Lower lobe of right lung (tissue), 2 donors: ENCODE measurements around the gene MRPS27. TPM values are rescaled to one million over a fixed set of nuclear protein-coding genes. Genes with fewer than 3 reads are reported as not detected.

Source experiments
- ATAC-seq, 2 donors: fragments of 200-7000 bp; cut with Tn5 transposase; one replicate each; pipeline ENCODE4 v1.9.1; 2020 to 2022; ENCODE audit warnings: mild to moderate bottlenecking in 2 of 2, moderate library complexity in 2 of 2
- DNase-seq: peaks from one replicate; pipeline ENCODE4 v3.0.0-alpha.2; 2020
- H3K27ac ChIP-seq: fragments of 200-600 bp; one replicate; pipeline ENCODE4 v1.8.0; 2022
- H3K27me3 ChIP-seq: fragments of 200-600 bp; one replicate; pipeline ENCODE4 v1.8.0; 2022; ENCODE audit warnings: low read depth
- H3K36me3 ChIP-seq: fragments of 200-600 bp; one replicate; pipeline ENCODE4 v1.8.0; 2022; ENCODE audit warnings: mild to moderate bottlenecking
- H3K4me1 ChIP-seq: fragments of 200-600 bp; one replicate; pipeline ENCODE4 v1.8.0; 2022
- H3K4me3 ChIP-seq: fragments of 200-600 bp; one replicate; pipeline ENCODE4 v1.8.0; 2022; ENCODE audit warnings: mild to moderate bottlenecking
- H3K9me3 ChIP-seq: fragments of 200-600 bp; one replicate; pipeline ENCODE4 v1.8.0; 2022
- intact Hi-C: fragments of 100-400 bp; cut with DNase I; formaldehyde crosslinking; loops from one replicate; pipeline ENCODE4 v1.11.0; 2022
- total RNA-seq: library from RNA; stranded (reverse); fragmentation: NEBNext Ultra II Directional; extraction: Animal tissue kit (Norgen Biotek cat#: 25700); gene quantifications from one replicate; pipeline ENCODE4 v1.2.1, GENCODE V29; 2021
- TF ChIP-seq, protein P1 (sequence below): fragments of 200-600 bp; IDR thresholded peaks from one replicate; pipeline ENCODE4 v1.8.0; 2022; ENCODE audit warnings: antibody characterized with exemption, mild to moderate bottlenecking
- donor health status: DM: no; HTN: yes; CAD: no; lungs with severe emphysema.

Gene MRPS27
- total RNA-seq, 1 donor from 2014 or later: 35.1 TPM

DNA sequence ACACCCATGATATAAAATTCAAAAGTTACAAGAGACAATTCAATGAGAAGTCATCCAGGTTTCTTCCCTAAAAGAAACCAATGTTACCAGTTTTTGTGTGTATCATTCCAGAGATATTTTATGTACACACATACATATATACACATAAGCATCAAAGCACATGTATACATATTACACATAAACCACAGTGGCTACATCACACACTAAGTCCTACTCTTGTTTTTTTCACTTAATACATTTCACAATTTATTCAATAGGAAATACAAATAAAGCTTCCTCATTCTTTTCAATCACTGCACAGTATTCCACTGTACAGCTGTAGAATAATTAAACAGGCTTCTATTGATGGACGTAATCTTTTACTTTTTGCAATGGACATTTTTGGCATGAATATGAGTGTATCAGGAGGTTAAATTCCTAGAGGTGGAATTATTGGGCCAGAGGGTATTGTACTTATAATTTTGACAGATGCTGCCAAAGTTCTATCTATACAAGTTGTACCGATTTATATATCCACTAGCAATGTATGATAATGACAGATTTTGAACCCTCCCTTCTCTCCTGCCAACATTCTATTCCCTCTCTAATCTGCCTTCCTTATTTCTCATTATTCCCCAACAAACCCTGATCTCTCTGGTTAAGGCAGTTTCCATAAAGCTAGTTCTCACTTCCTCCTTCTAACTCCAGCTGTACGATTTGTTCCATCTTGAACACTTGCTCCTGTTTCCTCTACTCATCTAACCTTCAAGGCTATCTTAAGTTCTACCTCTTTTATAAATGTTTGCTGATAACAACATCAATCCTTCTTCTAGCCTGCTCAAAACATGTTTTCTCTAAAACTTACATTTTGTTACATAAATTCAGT, 35.2 kb downstream of the MRPS27 start:
- DNase-seq (no peak), ATAC-seq (no peak)
- peaks cover 12% of the 10 kb centered on the region for H3K36me3 ChIP-seq
- no peaks in the 10 kb centered on the region for H3K9me3 ChIP-seq
- no peak overlapping the region for H3K27ac ChIP-seq
- intact Hi-C loops: no loop called here
- no peak overlapping the region for H3K4me3 ChIP-seq
- TF ChIP-seq, protein P1, sequence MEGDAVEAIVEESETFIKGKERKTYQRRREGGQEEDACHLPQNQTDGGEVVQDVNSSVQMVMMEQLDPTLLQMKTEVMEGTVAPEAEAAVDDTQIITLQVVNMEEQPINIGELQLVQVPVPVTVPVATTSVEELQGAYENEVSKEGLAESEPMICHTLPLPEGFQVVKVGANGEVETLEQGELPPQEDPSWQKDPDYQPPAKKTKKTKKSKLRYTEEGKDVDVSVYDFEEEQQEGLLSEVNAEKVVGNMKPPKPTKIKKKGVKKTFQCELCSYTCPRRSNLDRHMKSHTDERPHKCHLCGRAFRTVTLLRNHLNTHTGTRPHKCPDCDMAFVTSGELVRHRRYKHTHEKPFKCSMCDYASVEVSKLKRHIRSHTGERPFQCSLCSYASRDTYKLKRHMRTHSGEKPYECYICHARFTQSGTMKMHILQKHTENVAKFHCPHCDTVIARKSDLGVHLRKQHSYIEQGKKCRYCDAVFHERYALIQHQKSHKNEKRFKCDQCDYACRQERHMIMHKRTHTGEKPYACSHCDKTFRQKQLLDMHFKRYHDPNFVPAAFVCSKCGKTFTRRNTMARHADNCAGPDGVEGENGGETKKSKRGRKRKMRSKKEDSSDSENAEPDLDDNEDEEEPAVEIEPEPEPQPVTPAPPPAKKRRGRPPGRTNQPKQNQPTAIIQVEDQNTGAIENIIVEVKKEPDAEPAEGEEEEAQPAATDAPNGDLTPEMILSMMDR: no peak
- peaks cover 27% of the 10 kb centered on the region for H3K4me1 ChIP-seq
- no peaks in the 10 kb centered on the region for H3K27me3 ChIP-seq

GRCh38 chr5:72283358-72283757, 36.7 kb downstream of the MRPS27 start:
- H3K9me3 ChIP-seq: no peaks in the 10 kb centered on the region
- ATAC-seq (no peak), DNase-seq (no peak)
- H3K27me3 ChIP-seq: no peaks in the 10 kb centered on the region
- peaks cover 27% of the 10 kb centered on the region for H3K4me1 ChIP-seq
- no peak overlapping the region for H3K4me3 ChIP-seq
- intact Hi-C loops: no loop called here
- TF ChIP-seq, protein P1: no peak
- H3K36me3 ChIP-seq: peaks cover 8% of the 10 kb centered on the region
- H3K27ac ChIP-seq: peak overlapping the region; percentile 28

DNA sequence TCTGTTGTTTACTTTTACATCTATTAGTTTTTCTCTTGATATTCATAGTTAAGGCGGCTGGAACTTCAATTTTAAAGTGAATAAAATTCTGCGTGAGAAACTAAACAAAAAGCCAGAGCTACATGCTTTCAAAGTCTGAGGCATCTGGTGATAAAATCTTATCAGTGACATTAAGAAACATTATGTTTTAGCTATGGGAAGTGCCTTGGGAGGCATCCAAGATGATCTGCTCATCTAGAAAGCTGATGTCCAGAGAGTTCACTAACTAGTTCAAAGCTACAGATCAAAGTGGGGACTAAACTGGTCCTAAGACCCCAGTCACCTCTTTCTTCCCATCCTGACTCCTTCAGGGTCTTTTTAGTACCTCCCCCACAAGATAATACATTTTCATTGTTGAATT, 37.2 kb downstream of the MRPS27 start:
- H3K4me3 ChIP-seq: no peak overlapping the region
- peak overlapping the region; percentile 28 for H3K27ac ChIP-seq
- H3K9me3 ChIP-seq: no peaks in the 10 kb centered on the region
- TF ChIP-seq, protein P1: no peak
- intact Hi-C loops: no loop called here
- no peaks in the 10 kb centered on the region for H3K27me3 ChIP-seq
- ATAC-seq (no peak), DNase-seq (no peak)
- H3K4me1 ChIP-seq: peaks cover 27% of the 10 kb centered on the region
- H3K36me3 ChIP-seq: peaks cover 7% of the 10 kb centered on the region

GRCh38 chr5:72281764-72282499, 38.1 kb downstream of the MRPS27 start:
- no peak overlapping the region for H3K4me3 ChIP-seq
- no peaks in the 10 kb centered on the region for H3K27me3 ChIP-seq
- TF ChIP-seq, protein P1: no peak
- no peaks in the 10 kb centered on the region for H3K36me3 ChIP-seq
- H3K27ac ChIP-seq: no peak overlapping the region
- intact Hi-C loops: no loop called here
- ATAC-seq (peak in 1 of 2 donors; percentile 35), DNase-seq (no peak)
- H3K9me3 ChIP-seq: no peaks in the 10 kb centered on the region
- peaks cover 27% of the 10 kb centered on the region for H3K4me1 ChIP-seq

GRCh38 chr5:72281430-72281763, 38.6 kb downstream of the MRPS27 start:
- peaks cover 27% of the 10 kb centered on the region for H3K4me1 ChIP-seq

More at GRCh38 chr5:72281430-72281763, 38.6 kb downstream of the MRPS27 start:
- TF ChIP-seq, protein P1: no peak
- Histone ChIP-seq H3K9me3 (no peaks in the 10 kb centered on the region), H3K27ac (no peak overlapping the region), H3K4me3 (no peak overlapping the region), H3K27me3 (no peaks in the 10 kb centered on the region), H3K36me3 (no peaks in the 10 kb centered on the region)
- ATAC-seq (no peak), DNase-seq (no peak)
- intact Hi-C loops: no loop called here
